Stomach (tissue), 9 donors: ENCODE results near the gene DHRS13. TPM values are rescaled to one million over a fixed set of nuclear protein-coding genes. Genes with fewer than 3 reads are reported as not detected.
A peak's percentile ranks its signal among the peaks of the same experiment; 100 is the strongest.
"Not testable (repeated sequence)": the region's sequence is repeated elsewhere in the genome, so short reads cannot be mapped to it uniquely, and the experiment has no call there.

Experiments used
- DNase-seq, 2 donors: peaks; one replicate each; pipeline versions ENCODE4 v3.0.0 to v3.0.0-alpha.2; 2013 to 2019
- H3K27ac ChIP-seq, 5 donors: fragments of 200-600 bp in 4 of 5; sonication (generic) in 4 of 5; one replicate each; pipeline ENCODE4 v1.5.1; 2013 to 2019; ENCODE audit warnings: mild to moderate bottlenecking in 1 of 5, moderate library complexity in 1 of 5
- H3K27me3 ChIP-seq, 3 donors: fragments of 200-600 bp; sonication (generic); one replicate each; pipeline ENCODE4 v1.5.1; 2017 to 2019; ENCODE audit warnings: mixed run types in 1 of 3
- H3K36me3 ChIP-seq, 4 donors: fragments of 200-600 bp; sonication (generic); 1 replicate in 3 of 4; 2 replicates in 1 of 4; pipeline ENCODE4 v1.5.1; 2016 to 2019
- H3K4me1 ChIP-seq, 4 donors: fragments of 200-600 bp; sonication (generic); one replicate each; pipeline ENCODE4 v1.5.1; 2016 to 2019
- H3K4me3 ChIP-seq, 4 donors: fragments of 200-600 bp; sonication (generic) in 3 of 4; one replicate each; pipeline ENCODE4 v1.5.1; 2016 to 2019; ENCODE audit warnings: mild to moderate bottlenecking in 1 of 4
- H3K9me3 ChIP-seq, 4 donors: fragments of 200-600 bp; sonication (generic); one replicate each; pipeline ENCODE4 v1.5.1; 2016 to 2019
- CTCF ChIP-seq, 7 experiments: fragments of 450-650 bp in 4 of 7; fragments of 200-600 bp in 3 of 7; sonication (generic) in 3 of 7; IDR thresholded peaks; one replicate each; pipeline ENCODE4 v1.5.1; 2016 to 2019; ENCODE audit warnings: antibody characterized with exemption in 7 of 7, control low read depth in 2 of 7, mild to moderate bottlenecking in 1 of 7
- EP300 ChIP-seq: sonication (generic); formaldehyde crosslinking; IDR thresholded peaks from one replicate; pipeline ENCODE4 v1.6.1; 2017; ENCODE audit warnings: antibody characterized with exemption
- POLR2A ChIP-seq, 4 donors: fragments of 450-650 bp; IDR thresholded peaks; one replicate each; pipeline ENCODE4 v1.6.1; 2016; ENCODE audit warnings: antibody characterized with exemption in 4 of 4, control low read depth in 2 of 4, mild to moderate bottlenecking in 1 of 4, moderate library complexity in 1 of 4
- POLR2AphosphoS5 ChIP-seq, 3 donors: sonication (generic); formaldehyde crosslinking; IDR thresholded peaks; one replicate each; pipeline ENCODE4 v1.6.1; 2016; ENCODE audit warnings: antibody characterized with exemption in 3 of 3
- WGBS, 5 donors: extraction: QIAGEN DNeasy Blood & Tissue Kit in 3 of 5; methylation state at CpG; one replicate each; pipeline versions ENCODE4 v1.1.5 to v1.1.7; 2013 to 2018; 5-methylcytosine and 5-hydroxymethylcytosine counted together
- intact Hi-C: fragments of 100-400 bp; cut with DNase I; formaldehyde crosslinking; loops from one replicate; pipeline ENCODE4 v1.15.1; 2023; ENCODE audit warnings: low total_unique reads
- polyA plus RNA-seq, 3 donors: library from polyadenylated mRNA; stranded (reverse); fragments of 200-250 nt; gene quantifications; one replicate each; pipeline ENCODE4 v1.2.3, GENCODE V29; 2013
- total RNA-seq, 5 donors: library from RNA; depleted of rRNA; stranded (reverse); fragments of >200 nt; gene quantifications; one replicate each; pipeline versions ENCODE4 v1.1.0 to v1.2.3, GENCODE V29; 2014 to 2016
- donor health status: healthy with polysubstance abuse.
- donor health status: Bipolar disorder and iron deficiency.
- donor health status: healthy.

Gene DHRS13
- total and polyA plus RNA-seq, 8 donors, result 4.4 to 33.5 (median 8.3) TPM; not detected in 1

DNA sequence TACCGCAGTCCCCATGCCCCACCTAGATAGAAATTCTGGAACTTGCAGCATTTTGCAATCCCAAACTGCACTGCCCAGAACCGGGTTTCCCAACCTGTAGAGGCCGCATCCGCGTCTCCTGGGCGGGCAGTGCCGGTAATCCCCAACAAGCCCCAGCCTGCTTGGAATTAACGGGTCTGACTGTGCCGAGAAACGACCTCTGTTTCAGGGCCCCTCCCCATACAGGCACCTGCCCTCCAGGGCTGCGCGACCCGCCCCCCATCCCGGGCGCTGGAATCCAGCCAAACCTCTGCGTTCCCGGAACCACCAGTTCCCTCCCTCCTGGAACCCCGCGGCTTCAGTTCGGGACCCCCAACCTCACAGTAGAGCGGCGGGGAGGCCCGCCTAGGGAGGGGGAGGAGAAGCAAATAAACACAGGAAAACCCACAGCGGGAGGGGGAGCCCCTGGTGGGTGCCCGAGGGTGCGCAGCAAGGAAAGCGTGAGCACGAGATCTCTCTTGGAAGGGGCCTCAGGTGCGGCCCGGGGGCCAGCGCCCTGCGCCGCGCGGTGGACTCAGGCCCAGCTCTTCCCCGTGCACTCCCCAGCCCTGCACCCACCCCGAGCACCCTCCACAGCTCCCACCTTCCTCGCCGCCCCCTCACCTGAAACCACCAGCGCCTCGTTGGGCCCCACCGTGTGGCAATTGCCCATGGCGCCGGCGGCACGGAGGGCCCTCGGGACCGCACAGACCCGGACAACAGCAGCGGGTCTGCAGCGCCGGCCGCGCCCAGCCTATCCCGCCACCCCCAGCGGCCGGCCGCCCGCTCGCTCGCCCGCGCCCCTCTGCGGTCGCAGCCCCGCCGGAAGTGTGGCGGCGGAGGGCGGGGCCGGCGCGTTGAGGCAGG is 5.8 kb downstream of the DHRS13 start, which contains the start of gene FLOT2:
Gene FLOT2, minus strand, starts transcription at position 850 of the 885 bp plus-strand sequence. Its CDS starts 159 bp downstream, at position 691.
- Histone ChIP-seq H3K9me3 (no peaks in the 10 kb centered on the region), H3K27ac (peak within 1 kb of the TSS; percentile 91 to 97 (median 95)), H3K27me3 (no peaks in the 10 kb centered on the region), H3K4me3 (peak within 1 kb of the TSS; percentile 90 to 98 (median 92)), H3K36me3 (no peaks in the 10 kb centered on the region), H3K4me1 (peaks cover 25 to 74% (median 54%) of the 10 kb centered on the region in 4 donors)
- peak; percentile 54 to 89 for DNase-seq
- WGBS, 5 donors, result 0 to 1% (median 0%) methylated on average over 34 to 73 of the region's 73 CpGs
- TF ChIP-seq POLR2A (IDR thresholded peaks at IDR 0.05) (no peak), CTCF (IDR thresholded peaks at IDR 0.05) (peak in 2 of 7 experiments; percentile 17 to 20), POLR2AphosphoS5 (IDR thresholded peaks at IDR 0.05) (peak in 2 of 3 donors; percentile 55 to 62)
- intact Hi-C loops, result no loop called here

DNA sequence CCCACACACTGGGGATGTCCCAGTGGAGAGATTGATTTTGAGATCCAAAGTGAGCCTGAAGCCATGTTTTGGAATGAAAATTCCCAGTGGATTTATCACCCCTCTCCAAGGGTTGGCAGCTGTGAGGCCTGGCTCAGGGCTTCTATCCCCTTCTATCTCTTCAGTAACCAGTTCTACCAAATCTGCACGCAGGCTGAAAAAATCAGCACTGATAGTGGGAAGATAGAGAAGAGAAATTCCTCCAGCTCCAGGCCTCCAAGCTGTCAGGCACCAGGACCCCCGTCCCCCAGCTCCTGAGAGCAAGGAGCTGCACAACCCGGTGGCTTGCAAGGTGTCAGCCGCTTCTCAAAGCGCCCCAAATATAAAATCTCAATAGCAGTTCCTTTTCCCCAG is 6.4 kb downstream of the DHRS13 start:
- TF ChIP-seq EP300 (no peak), CTCF (IDR thresholded peaks at IDR 0.05) (no peak), POLR2AphosphoS5 (IDR thresholded peaks at IDR 0.05) (no peak)
- Histone ChIP-seq H3K9me3 (no peaks in the 10 kb centered on the region), H3K36me3 (peaks cover 0 to 5% (median 2%) of the 10 kb centered on the region in 4 donors), H3K4me1 (peaks cover 25 to 74% (median 52%) of the 10 kb centered on the region in 4 donors), H3K27me3 (no peaks in the 10 kb centered on the region), H3K4me3 (peak overlapping the region; percentile 90 to 98 (median 92)), H3K27ac (peak overlapping the region; percentile 91 to 97 (median 95))
- 6 to 21% (median 9%) methylated on average over 5 of the region's 5 CpGs for WGBS, 5 donors
- intact Hi-C loops, result no loop called here
- no peak for DNase-seq

DNA sequence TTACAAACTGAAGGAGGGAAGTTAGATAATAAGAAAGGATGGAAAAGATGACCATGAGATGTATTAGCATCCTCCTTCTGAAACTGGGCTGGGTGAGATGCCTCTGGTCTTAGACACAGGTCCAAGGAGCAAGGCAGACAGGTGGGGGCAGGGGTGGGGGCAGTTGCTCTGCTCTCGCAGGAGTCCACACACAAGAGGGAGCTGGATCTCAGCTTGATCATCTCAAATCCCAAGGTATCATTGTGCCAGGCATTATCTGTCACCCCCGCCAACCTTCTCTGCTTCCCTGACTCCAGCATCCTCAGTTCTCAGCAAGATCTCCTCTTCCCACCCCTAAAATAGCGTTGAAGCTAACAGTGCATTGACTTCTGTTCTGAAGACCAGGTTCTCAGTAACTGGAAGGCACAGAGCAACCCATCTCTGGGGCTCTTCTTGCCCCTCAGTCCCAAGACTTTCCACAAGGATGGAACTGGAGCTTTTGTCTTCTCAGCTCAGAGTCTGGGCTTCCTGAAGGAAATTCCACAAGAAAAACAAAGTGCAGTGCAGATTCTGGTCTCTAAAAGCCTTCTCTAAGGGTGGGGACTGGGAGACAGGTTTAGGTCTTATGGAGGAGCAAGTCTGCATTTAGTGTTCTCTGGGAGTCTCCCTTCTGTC is 7.0 kb downstream of the DHRS13 start:
- Histone ChIP-seq H3K4me3 (peak overlapping the region; percentile 90 to 98 (median 92)), H3K4me1 (peaks cover 25 to 74% (median 48%) of the 10 kb centered on the region in 4 donors), H3K36me3 (peaks cover 0 to 11% (median 5%) of the 10 kb centered on the region in 4 donors), H3K27me3 (no peaks in the 10 kb centered on the region), H3K9me3 (no peaks in the 10 kb centered on the region), H3K27ac (peak overlapping the region; percentile 91 to 97 (median 95))
- 41 to 67% (median 47%) methylated on average over 3 of the region's 3 CpGs for WGBS, 5 donors
- intact Hi-C loops, result no loop called here
- TF ChIP-seq CTCF (IDR thresholded peaks at IDR 0.05), result no peak
- TF ChIP-seq POLR2AphosphoS5 (IDR thresholded peaks at IDR 0.05), result no peak
- no peak for TF ChIP-seq POLR2A (IDR thresholded peaks at IDR 0.05)
- no peak for TF ChIP-seq EP300
- DNase-seq, result no peak

- H3K4me3 ChIP-seq, result peak overlapping the region in 1 of 4 donors; percentile 18
- 72 to 77% (median 73%) methylated on average over 16 of the region's 16 CpGs for WGBS, 5 donors
- H3K9me3 ChIP-seq, DNase-seq, intact Hi-C loops, H3K27me3 ChIP-seq: not testable (repeated sequence)
- H3K4me1 ChIP-seq, result peaks cover 24 to 82% (median 45%) of the 10 kb centered on the region in 4 donors
- peaks cover 0 to 16% (median 11%) of the 10 kb centered on the region in 4 donors for H3K36me3 ChIP-seq
- peak overlapping the region in 4 of 5 donors; percentile 47 to 97 (median 70) for H3K27ac ChIP-seq
Measured at GRCh38 chr17:28893248-28894183, 9.4 kb downstream of the DHRS13 start.
